OCI-LY3 (cell line): ENCODE data around the gene HIVEP3.

Experiments
- H2AFZ ChIP-seq: fragments of 200-600, 300-600 bp; shearing (Covaris generic); 2 replicates; pipeline ENCODE4 v1.6.0; 2014; ENCODE audit warnings: antibody characterized with exemption, low read depth, low read length
- H3K27ac ChIP-seq: fragments of 200-600, 300-600 bp; sonication (generic); 2 replicates; pipeline ENCODE4 v1.5.1; 2014; ENCODE audit warnings: mild to moderate bottlenecking, low read length, moderate library complexity, mixed read lengths
- H3K27me3 ChIP-seq: fragments of 200-600, 300-600 bp; sonication (generic); 2 replicates; pipeline ENCODE4 v1.6.1; 2014; ENCODE audit warnings: low read depth, low read length, mixed read lengths
- H3K36me3 ChIP-seq: fragments of 200-600, 300-600 bp; sonication (generic); replicated peaks from 2 replicates; pipeline ENCODE3; 2014; ENCODE audit warnings: low read depth, low read length, mixed read lengths
- H3K4me1 ChIP-seq: fragments of 300-600, 200-600 bp; sonication (generic); 2 replicates; pipeline ENCODE4 v1.6.1; 2014; ENCODE audit warnings: low read length, mixed read lengths
- H3K4me2 ChIP-seq: fragments of 200-600, 300-600 bp; sonication (generic); 2 replicates; pipeline ENCODE4 v1.6.1; 2014; ENCODE audit warnings: low read length, mixed read lengths
- H3K4me3 ChIP-seq: fragments of 300-600, 200-600 bp; sonication (generic); 2 replicates; pipeline ENCODE4 v1.5.1; 2014; ENCODE audit warnings: antibody characterized with exemption, mild to moderate bottlenecking, low read length, moderate library complexity
- H3K79me2 ChIP-seq: fragments of 300-600, 200-600 bp; shearing (Covaris generic); 2 replicates; pipeline ENCODE4 v1.6.1; 2014; ENCODE audit warnings: mild to moderate bottlenecking, low read length, mixed read lengths
- H3K9ac ChIP-seq: fragments of 300-600, 200-600 bp; shearing (Covaris generic); 2 replicates; pipeline ENCODE4 v1.6.0; 2014; ENCODE audit warnings: mild to moderate bottlenecking, low read length, moderate library complexity
- H3K9me3 ChIP-seq: fragments of 200-600, 300-600 bp; shearing (Covaris generic); 2 replicates; pipeline ENCODE4 v1.6.1; 2014; ENCODE audit warnings: low read length, mixed read lengths; ENCODE audit not compliant: insufficient read depth
- H4K20me1 ChIP-seq: fragments of 200-600, 300-600 bp; sonication (generic); 2 replicates; pipeline ENCODE4 v1.6.1; 2016; ENCODE audit warnings: low read length, mixed read lengths; ENCODE audit not compliant: insufficient read depth
- EZH2phosphoT487 ChIP-seq: fragments of 200-600 bp; shearing (Covaris generic); IDR thresholded peaks from 2 replicates; pipeline ENCODE4 v1.6.1; 2018; ENCODE audit warnings: antibody characterized with exemption, mixed run types, low read depth
- TF ChIP-seq, protein P1 (sequence below): fragments of 200-600, 300-600 bp; sonication (generic); IDR thresholded peaks from 2 replicates; pipeline ENCODE4 v1.5.1; 2014; ENCODE audit warnings: antibody characterized with exemption, low read length, low read depth

The HIVEP3 gene

DNA sequence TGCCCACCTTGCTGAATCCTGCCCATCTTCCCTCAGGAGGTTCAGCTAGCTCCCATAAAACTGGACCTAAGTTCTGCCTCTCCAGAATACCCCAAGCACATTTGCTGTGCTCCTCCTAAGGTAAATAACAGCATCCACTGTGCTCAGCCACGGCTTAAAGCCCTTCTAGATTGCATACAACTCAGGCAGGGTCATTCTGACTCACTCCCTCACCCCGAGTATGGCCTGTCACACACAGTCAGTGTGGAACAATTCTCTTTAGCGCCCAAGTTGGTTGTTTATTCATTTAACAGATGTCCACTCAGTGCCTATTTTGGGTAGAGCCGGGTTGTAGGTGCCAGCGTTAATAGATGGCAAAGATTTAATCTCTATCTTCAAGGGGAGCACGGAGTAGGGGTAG, 286.8 kb downstream of the HIVEP3 start:
- Histone ChIP-seq H3K4me3 (no peak overlapping the region), H2AFZ (no peak overlapping the region), H3K4me2 (no peak overlapping the region), H4K20me1 (peaks cover 94% of the 10 kb centered on the region), H3K27ac (no peak overlapping the region), H3K79me2 (peaks cover 100% of the 10 kb centered on the region), H3K27me3 (no peaks in the 10 kb centered on the region), H3K36me3 (peaks cover 35% of the 10 kb centered on the region), H3K9me3 (no peaks in the 10 kb centered on the region), H3K4me1 (peaks cover 9% of the 10 kb centered on the region), H3K9ac (no peak overlapping the region)
- no peak for TF ChIP-seq EZH2phosphoT487
- TF ChIP-seq, protein P1, sequence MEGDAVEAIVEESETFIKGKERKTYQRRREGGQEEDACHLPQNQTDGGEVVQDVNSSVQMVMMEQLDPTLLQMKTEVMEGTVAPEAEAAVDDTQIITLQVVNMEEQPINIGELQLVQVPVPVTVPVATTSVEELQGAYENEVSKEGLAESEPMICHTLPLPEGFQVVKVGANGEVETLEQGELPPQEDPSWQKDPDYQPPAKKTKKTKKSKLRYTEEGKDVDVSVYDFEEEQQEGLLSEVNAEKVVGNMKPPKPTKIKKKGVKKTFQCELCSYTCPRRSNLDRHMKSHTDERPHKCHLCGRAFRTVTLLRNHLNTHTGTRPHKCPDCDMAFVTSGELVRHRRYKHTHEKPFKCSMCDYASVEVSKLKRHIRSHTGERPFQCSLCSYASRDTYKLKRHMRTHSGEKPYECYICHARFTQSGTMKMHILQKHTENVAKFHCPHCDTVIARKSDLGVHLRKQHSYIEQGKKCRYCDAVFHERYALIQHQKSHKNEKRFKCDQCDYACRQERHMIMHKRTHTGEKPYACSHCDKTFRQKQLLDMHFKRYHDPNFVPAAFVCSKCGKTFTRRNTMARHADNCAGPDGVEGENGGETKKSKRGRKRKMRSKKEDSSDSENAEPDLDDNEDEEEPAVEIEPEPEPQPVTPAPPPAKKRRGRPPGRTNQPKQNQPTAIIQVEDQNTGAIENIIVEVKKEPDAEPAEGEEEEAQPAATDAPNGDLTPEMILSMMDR, result no peak

DNA sequence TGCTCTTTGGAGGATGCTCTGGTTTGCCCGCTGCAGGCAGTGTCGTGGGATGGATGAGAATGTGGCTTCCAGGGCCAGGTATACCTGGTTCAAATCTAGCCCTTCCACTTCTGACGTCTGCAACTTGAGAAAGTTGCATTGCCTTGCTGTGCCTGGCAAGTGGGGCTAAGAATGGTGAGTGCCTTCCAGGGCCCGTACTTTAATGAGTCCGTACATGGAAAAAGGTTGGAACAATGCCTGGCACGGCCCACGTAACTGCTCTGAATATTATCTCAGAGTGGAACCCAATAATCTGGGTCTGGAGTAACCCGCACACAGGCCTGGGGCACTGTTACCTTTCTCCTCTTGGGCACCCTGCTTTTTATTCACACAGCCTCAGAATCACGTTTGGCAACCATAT, 287.6 kb downstream of the HIVEP3 start:
- Histone ChIP-seq H3K4me2 (no peak overlapping the region), H3K27me3 (no peaks in the 10 kb centered on the region), H3K79me2 (peaks cover 100% of the 10 kb centered on the region), H2AFZ (no peak overlapping the region), H3K4me3 (no peak overlapping the region), H3K27ac (no peak overlapping the region), H3K9ac (no peak overlapping the region), H4K20me1 (peaks cover 96% of the 10 kb centered on the region), H3K9me3 (no peaks in the 10 kb centered on the region), H3K4me1 (peaks cover 17% of the 10 kb centered on the region), H3K36me3 (peaks cover 43% of the 10 kb centered on the region)
- TF ChIP-seq, protein P1, result no peak
- TF ChIP-seq EZH2phosphoT487, result no peak

DNA sequence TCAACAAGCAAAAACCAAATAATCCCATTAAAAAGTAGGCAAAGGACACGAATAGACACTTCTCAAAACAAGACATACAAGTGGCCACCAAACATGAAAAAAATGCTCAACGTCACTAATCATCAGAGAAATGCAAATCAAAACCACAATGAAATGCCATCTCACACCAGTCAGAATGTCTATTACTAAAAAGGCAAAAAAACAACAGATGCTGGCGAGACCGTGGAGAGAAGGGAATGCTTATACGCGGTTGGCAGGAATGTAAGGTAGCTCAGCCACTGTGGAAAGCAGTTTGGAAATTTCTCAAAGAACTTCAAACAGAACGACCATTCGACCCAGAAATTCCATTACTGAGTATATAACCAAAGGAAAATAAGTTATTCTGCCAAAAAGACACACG, 289.2 kb downstream of the HIVEP3 start:
- TF ChIP-seq, protein P1, result no peak
- TF ChIP-seq EZH2phosphoT487, result no peak
- no peak overlapping the region for H3K4me2 ChIP-seq
- no peak overlapping the region for H3K4me3 ChIP-seq
- no peaks in the 10 kb centered on the region for H3K9me3 ChIP-seq
- no peak overlapping the region for H3K9ac ChIP-seq
- H3K27me3 ChIP-seq, result no peaks in the 10 kb centered on the region
- H3K36me3 ChIP-seq, result peaks cover 46% of the 10 kb centered on the region
- peaks cover 99% of the 10 kb centered on the region for H3K79me2 ChIP-seq
- H3K27ac ChIP-seq, result no peak overlapping the region
- peaks cover 92% of the 10 kb centered on the region for H4K20me1 ChIP-seq
- H3K4me1 ChIP-seq, result peaks cover 23% of the 10 kb centered on the region
- H2AFZ ChIP-seq, result no peak overlapping the region

DNA sequence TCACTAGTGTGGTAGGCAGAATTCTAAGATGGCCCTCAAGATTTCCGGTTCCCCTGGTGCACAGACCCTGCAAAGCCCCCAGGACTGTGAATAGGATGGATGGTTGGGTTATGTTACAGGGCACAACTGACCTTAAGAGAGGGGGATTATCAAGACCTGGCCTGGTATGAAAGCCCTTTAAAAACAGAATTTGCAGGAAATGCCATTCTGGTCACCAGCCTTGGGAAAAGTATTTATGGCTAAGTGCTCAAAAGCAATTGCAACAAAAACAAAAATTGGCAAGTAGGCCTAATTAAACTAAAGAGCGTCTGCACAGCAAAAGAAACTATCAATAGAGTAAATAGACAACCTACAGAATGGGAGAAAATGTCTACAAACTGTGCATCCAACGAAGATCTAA, 289.6 kb downstream of the HIVEP3 start:
- H3K4me1 ChIP-seq, result peaks cover 27% of the 10 kb centered on the region
- no peak overlapping the region for H3K27ac ChIP-seq
- H3K79me2 ChIP-seq, result peaks cover 99% of the 10 kb centered on the region
- H3K9ac ChIP-seq, result no peak overlapping the region
- no peak overlapping the region for H3K4me2 ChIP-seq
- TF ChIP-seq EZH2phosphoT487, result no peak
- TF ChIP-seq, protein P1, result no peak
- H3K36me3 ChIP-seq, result peaks cover 50% of the 10 kb centered on the region
- no peak overlapping the region for H2AFZ ChIP-seq
- no peaks in the 10 kb centered on the region for H3K9me3 ChIP-seq
- no peak overlapping the region for H3K4me3 ChIP-seq
- H4K20me1 ChIP-seq, result peaks cover 92% of the 10 kb centered on the region
- no peaks in the 10 kb centered on the region for H3K27me3 ChIP-seq
